PFSK-1 (cell line): Measurements from ENCODE around the gene DCHS1.
A peak's percentile ranks its signal among the peaks of the same experiment; 100 is the strongest.

Experiments
- FOXP2 ChIP-seq: optimal IDR thresholded peaks from 2 replicates; pipeline ENCODE3; 2011; ENCODE audit warnings: borderline replicate concordance, control low read depth, inconsistent platforms; ENCODE audit not compliant: insufficient read depth; ENCODE audit errors: extremely low read length, extremely low read depth
- POLR2AphosphoS5 ChIP-seq: IDR thresholded peaks from 2 replicates; pipeline ENCODE4 v1.6.1; 2012; ENCODE audit warnings: low read depth, mild to moderate bottlenecking, control low read depth, low read length, moderate library complexity
- SIN3A ChIP-seq: IDR thresholded peaks from 2 replicates; pipeline ENCODE4 v1.6.1; 2012; ENCODE audit warnings: mild to moderate bottlenecking, low read length, moderate library complexity, borderline replicate concordance; ENCODE audit not compliant: insufficient read depth
- TAF1 ChIP-seq: IDR thresholded peaks from 2 replicates; pipeline ENCODE4 v1.6.1; 2012; ENCODE audit warnings: low read length, control low read depth, borderline replicate concordance; ENCODE audit not compliant: insufficient read depth
- TF ChIP-seq, protein P1 (sequence below), 2 experiments: IDR thresholded peaks; 2 replicates each; pipeline versions ENCODE4 v1.6.1 to v1.8.0; 2011 to 2012; ENCODE audit warnings: low read depth in 2 of 2, low read length in 2 of 2, control low read depth in 1 of 2, inconsistent platforms in 1 of 2, mild to moderate bottlenecking in 1 of 2, moderate library complexity in 1 of 2; ENCODE audit not compliant: insufficient read depth in 1 of 2

The DCHS1 gene

DNA sequence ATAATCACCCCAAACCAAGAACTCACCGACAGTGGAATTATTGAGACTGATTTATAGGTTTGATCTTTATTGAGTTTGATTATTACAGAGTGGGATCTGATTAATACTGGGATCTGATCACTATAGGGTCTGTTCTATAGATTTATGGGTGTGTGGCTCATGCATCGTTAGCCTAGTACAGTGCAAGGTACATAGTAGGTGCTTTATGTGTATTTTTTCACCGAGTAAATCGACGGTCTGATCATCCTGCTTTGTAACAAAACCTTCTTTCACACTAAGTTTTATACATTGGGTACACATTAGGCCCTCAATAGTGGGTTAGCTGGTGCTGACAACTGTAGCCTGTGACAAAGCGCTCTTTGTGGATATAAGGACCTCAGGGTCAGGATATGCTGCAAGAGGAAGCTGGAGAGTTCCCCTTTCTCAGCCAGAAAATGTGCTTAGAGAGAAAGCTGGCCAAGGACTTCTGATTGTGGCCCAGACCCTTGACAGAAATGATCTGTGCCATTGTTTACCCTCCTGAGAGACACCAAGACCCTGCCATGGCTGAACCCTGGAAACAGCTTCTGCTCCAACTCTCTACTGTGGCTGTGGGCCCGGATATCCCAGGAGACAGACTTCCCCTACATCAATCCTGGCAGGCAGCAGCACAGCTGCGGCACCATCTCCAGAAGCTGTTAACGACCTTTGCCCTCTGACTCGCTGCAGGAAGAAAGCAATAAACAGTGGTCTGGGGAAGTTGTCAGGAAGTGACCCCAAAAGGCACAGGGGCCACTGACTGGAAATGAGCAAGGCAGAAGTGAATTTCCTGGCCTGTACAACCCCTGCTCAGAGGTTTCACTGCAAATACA, 20.3 kb downstream of the DCHS1 start:
- TF ChIP-seq POLR2AphosphoS5, result 0 out of 2 replicates have a peak, but pooled peaks have one; percentile 18
- no peak for TF ChIP-seq TAF1
- TF ChIP-seq, protein P1, sequence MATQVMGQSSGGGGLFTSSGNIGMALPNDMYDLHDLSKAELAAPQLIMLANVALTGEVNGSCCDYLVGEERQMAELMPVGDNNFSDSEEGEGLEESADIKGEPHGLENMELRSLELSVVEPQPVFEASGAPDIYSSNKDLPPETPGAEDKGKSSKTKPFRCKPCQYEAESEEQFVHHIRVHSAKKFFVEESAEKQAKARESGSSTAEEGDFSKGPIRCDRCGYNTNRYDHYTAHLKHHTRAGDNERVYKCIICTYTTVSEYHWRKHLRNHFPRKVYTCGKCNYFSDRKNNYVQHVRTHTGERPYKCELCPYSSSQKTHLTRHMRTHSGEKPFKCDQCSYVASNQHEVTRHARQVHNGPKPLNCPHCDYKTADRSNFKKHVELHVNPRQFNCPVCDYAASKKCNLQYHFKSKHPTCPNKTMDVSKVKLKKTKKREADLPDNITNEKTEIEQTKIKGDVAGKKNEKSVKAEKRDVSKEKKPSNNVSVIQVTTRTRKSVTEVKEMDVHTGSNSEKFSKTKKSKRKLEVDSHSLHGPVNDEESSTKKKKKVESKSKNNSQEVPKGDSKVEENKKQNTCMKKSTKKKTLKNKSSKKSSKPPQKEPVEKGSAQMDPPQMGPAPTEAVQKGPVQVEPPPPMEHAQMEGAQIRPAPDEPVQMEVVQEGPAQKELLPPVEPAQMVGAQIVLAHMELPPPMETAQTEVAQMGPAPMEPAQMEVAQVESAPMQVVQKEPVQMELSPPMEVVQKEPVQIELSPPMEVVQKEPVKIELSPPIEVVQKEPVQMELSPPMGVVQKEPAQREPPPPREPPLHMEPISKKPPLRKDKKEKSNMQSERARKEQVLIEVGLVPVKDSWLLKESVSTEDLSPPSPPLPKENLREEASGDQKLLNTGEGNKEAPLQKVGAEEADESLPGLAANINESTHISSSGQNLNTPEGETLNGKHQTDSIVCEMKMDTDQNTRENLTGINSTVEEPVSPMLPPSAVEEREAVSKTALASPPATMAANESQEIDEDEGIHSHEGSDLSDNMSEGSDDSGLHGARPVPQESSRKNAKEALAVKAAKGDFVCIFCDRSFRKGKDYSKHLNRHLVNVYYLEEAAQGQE (IDR thresholded peaks at IDR 0.05; ENCODE audit: insufficient read depth in 1 of 2, low read depth in 2 of 2, low read length in 2 of 2), result 0 out of 4 replicates have a peak, but pooled peaks of 1 of the 2 experiments have one; percentile 25
- peak; percentile 89 for TF ChIP-seq FOXP2

- TF ChIP-seq TAF1 (no peak), POLR2AphosphoS5 (no peak), SIN3A (no peak), FOXP2 (no peak)
- TF ChIP-seq, protein P1 (IDR thresholded peaks at IDR 0.05; ENCODE audit: insufficient read depth in 1 of 2, low read depth in 2 of 2, low read length in 2 of 2), result no peak
These were observed 21.1 kb downstream of the DCHS1 start for GRCh38 chr11:6634534-6634933.

DNA sequence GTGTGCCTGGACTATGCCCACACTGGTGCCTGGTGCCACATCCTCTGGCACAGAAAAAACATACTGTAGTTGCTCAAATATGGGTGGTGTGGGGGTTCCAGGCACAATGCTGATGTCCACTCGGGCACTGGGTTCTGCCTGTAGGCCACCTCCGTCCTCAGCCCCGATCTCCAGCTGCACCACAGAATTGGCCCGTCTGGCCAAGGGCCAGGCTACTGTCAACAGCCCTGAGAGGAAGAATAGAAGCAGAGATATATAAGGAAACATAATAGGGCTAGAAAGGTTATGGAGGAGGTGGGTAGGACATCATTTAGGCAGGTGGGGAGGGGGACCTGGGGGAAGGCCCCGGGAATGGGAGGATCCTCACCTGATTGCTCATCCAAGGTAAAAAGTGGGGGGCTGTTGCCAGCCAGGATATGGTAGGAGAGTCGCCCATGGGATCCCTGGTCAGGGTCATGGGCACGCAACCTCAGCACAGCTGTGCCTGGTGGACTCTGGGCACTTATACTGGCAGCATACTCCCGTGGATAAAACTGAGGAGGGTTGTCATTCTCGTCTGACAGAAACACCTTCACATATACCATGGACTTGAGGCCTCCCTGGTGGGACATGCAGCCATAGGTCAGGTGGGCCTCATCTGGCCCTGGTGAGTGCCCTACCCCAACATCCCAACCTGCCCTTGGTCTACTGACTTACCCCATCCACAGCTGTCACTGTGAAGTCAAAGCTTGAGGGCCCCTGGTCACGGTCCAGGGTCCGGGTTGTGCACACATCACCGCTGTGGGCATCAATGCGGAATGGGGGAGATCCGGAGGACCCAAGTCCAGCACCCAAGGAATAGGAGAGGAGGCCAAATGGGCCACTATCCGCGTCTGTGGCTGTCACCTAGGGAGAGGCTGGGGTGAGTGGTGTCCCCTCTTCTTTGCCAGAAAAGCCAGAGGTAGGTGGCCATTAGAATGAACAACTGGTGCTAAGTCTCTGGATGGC, 21.9 kb downstream of the DCHS1 start:
- TF ChIP-seq POLR2AphosphoS5 (no peak), SIN3A (no peak), FOXP2 (no peak), TAF1 (no peak)
- TF ChIP-seq, protein P1 (IDR thresholded peaks at IDR 0.05; ENCODE audit: insufficient read depth in 1 of 2, low read depth in 2 of 2, low read length in 2 of 2), result no peak

DNA sequence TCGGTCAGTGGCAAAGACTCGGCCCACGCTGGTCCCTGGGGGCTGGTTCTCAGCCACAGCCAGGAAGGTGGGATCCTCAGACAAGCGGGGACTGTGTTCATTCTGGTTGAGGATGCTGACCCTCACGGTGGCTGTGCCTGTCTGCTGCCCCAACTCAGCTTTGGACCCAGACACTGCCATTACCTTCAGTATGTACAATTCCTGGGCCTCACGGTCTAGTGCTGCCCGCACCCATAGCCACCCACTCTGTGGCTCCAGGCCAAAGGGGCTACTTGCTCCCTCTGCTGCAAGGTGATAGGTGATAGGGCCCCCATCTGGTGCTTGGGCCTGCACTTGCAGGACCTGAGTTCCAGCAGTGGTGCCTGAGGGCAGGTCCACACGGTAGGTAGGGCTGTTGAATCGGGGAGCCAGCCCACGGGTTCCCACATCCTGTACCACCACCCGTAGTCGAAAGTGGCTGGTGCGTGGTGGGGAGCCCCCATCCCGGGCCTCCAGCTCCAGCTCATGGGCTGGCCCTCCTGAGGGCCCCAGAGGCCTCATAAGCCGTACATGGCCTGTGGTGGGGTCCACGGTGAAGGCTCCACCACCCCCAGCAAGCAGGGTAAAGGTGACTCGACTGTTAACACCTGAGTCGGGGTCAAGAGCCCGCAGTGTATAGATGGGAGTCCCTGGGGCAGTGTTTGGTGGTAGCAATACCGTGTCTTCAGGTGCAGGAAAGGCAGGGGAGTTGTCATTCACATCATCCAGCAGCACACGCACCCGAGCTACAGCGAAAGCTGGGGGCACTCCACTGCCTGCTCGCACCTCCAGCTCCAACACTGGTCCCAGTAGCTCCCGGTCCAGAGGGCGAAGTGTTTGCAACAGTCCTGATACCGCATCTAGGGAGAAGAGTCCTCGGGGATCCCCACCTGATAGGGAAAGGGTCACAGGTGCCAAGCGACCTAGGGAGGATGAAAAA, 23.2 kb downstream of the DCHS1 start:
- TF ChIP-seq POLR2AphosphoS5, result no peak
- TF ChIP-seq, protein P1 (IDR thresholded peaks at IDR 0.05; ENCODE audit: insufficient read depth in 1 of 2, low read depth in 2 of 2, low read length in 2 of 2), result no peak
- TF ChIP-seq FOXP2, result no peak
- TF ChIP-seq TAF1, result no peak
- no peak for TF ChIP-seq SIN3A
